Peyer's patch (tissue), 4 donors: ENCODE measurements around the gene FMNL3.

Experiments used
- CTCF ChIP-seq, 6 experiments: fragments of 450-650 bp in 4 of 6; fragments of 200-600 bp in 2 of 6; sonication (generic) in 1 of 6; IDR thresholded peaks; one replicate each; pipeline ENCODE4 v1.5.1; 2017 to 2019; ENCODE audit warnings: antibody characterized with exemption in 6 of 6, mild to moderate bottlenecking in 3 of 6, moderate library complexity in 1 of 6
- POLR2A ChIP-seq, 2 donors: fragments of 450-650 bp; IDR thresholded peaks; one replicate each; pipeline ENCODE4 v1.5.1; 2017; ENCODE audit warnings: antibody characterized with exemption in 2 of 2, mild to moderate bottlenecking in 2 of 2, moderate library complexity in 2 of 2

DNA sequence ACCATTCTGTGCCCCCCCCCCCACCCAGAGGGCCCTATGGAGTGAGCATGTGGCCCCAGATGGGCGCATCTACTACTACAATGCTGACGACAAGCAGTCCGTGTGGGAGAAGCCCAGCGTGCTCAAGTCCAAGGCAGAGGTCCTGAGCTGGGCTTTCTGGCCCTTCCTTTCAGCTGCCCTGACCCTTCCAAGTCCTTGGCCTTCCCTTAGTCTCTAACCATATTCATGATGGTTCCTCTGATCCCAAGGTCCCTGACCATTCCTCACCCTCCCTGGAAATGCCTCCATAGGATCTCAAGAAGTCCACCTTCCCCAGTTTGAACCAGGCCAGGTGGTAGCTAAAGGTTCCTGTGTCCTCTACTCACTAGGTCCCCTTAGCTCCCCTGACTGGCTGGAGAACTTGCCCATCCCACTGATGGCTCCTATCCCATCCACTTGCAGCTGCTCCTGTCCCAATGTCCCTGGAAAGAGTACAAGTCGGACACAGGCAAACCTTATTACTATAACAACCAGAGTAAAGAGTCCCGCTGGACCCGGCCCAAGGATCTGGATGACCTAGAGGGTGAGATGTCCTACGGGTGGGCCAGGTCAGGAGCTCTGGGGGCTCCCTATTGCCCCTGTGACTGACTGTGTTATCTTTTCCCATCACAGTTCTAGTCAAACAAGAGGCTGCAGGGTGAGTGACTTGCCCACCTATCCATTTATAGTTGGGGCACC is 74.1 kb downstream of the FMNL3 start:
- TF ChIP-seq CTCF (IDR thresholded peaks at IDR 0.05): no peak
- TF ChIP-seq POLR2A (IDR thresholded peaks at IDR 0.05): no peak
